Measurements from ENCODE around the gene CDC42BPB.

DNA sequence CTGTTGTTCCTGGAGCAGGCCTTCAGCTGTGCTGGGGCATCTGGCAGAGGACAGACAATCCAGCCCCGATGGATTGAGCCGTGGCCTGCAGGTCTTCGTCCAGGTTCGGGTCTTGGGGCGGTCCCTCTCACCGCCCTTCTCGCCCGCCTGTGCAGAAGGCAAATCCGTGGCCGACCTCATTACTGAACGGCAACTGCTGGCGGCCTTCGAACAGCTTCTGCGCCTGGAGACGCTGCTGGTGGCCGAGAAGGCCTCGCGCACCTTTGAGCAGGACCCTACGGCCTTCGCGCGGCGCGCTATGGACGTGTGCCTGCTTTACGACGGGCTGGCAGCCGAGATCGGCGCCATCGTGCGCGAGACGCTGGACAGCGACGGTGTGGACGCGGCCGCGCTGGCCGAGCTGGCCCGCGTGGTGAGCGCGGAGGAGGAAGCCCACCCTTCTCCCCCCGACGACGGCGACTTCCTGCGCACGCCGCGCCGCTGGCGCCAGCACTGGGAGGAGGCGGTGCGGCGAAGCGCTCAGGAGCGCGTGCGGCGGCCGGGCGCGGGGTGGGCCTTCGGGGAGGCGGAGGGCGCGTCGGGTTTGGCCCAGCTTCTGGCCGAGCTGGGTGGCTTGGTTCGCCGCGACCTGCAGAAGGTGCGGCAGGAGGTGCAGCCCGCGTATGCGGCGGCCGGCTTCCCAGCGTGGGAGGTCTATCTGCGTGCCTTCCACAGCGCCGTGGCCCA lies 44.8 kb upstream of the CDC42BPB start:
- TF ChIP-seq POLR2A (IDR thresholded peaks at IDR 0.05), result no peak
- TF ChIP-seq, protein P1, sequence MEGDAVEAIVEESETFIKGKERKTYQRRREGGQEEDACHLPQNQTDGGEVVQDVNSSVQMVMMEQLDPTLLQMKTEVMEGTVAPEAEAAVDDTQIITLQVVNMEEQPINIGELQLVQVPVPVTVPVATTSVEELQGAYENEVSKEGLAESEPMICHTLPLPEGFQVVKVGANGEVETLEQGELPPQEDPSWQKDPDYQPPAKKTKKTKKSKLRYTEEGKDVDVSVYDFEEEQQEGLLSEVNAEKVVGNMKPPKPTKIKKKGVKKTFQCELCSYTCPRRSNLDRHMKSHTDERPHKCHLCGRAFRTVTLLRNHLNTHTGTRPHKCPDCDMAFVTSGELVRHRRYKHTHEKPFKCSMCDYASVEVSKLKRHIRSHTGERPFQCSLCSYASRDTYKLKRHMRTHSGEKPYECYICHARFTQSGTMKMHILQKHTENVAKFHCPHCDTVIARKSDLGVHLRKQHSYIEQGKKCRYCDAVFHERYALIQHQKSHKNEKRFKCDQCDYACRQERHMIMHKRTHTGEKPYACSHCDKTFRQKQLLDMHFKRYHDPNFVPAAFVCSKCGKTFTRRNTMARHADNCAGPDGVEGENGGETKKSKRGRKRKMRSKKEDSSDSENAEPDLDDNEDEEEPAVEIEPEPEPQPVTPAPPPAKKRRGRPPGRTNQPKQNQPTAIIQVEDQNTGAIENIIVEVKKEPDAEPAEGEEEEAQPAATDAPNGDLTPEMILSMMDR (IDR thresholded peaks at IDR 0.05), result no peak
- TF ChIP-seq POLR2AphosphoS5 (IDR thresholded peaks at IDR 0.05; ENCODE audit: insufficient read depth in 1 of 2, low read depth in 1 of 2), result no peak

All from vagina (tissue), 2 donors.